Colonic mucosa (tissue), 4 donors: ENCODE data around the gene ITGB8. TPM values are rescaled to one million over a fixed set of nuclear protein-coding genes. Genes with fewer than 3 reads are reported as not detected.
A peak's percentile ranks its signal among the peaks of the same experiment; 100 is the strongest.

ENCODE experiments used
- DNase-seq: peaks from one replicate; pipeline ENCODE4 v3.0.0-alpha.2; 2020
- H3K27ac ChIP-seq: fragments of 200-600 bp; one replicate; pipeline ENCODE4 v1.8.0; 2021
- H3K27me3 ChIP-seq: fragments of 200-600 bp; one replicate; pipeline ENCODE4 v1.8.0; 2021
- H3K36me3 ChIP-seq: fragments of 200-600 bp; one replicate; pipeline ENCODE4 v1.8.0; 2021
- H3K4me1 ChIP-seq: fragments of 200-600 bp; one replicate; pipeline ENCODE4 v1.8.0; 2021; ENCODE audit warnings: mild to moderate bottlenecking
- H3K4me3 ChIP-seq: fragments of 200-600 bp; one replicate; pipeline ENCODE4 v1.8.0; 2021
- H3K9ac ChIP-seq, 2 donors: one replicate each; pipeline ENCODE4 v1.7.0; 2013; ENCODE audit warnings: control low read depth in 2 of 2, low read depth in 2 of 2, low read length in 2 of 2
- H3K9me3 ChIP-seq: fragments of 200-600 bp; one replicate; pipeline ENCODE4 v1.8.0; 2021
- CTCF ChIP-seq: fragments of 200-600 bp; IDR thresholded peaks from one replicate; pipeline ENCODE4 v1.8.0; 2022; ENCODE audit warnings: antibody characterized with exemption, mild to moderate bottlenecking
- intact Hi-C: fragments of 100-400 bp; cut with DNase I; formaldehyde crosslinking; loops from one replicate; pipeline ENCODE4 v1.14.1; 2022
- total RNA-seq, 2 donors: library from RNA; stranded (reverse); fragmentation: NEBNext Ultra II Directional in 1 of 2; extraction: Animal tissue kit (Norgen Biotek cat#: 25700) in 1 of 2; gene quantifications; one replicate each; pipeline ENCODE4 v1.2.1, GENCODE V29; 2021
- donor health status: healthy.
- donor health status: DM: no; HTN: no; CAD: no.
- donor health status: DM: no; HTN: no; CAD: no.

Gene ITGB8
- total RNA-seq, 2 donors from 2014 or later, result 7.3 to 8.1 TPM

- Histone ChIP-seq H3K4me3 (no peak overlapping the region), H3K9me3 (no peaks in the 10 kb centered on the region), H3K27me3 (no peaks in the 10 kb centered on the region), H3K9ac (no peak overlapping the region), H3K4me1 (no peaks in the 10 kb centered on the region), H3K27ac (no peak overlapping the region), H3K36me3 (no peaks in the 10 kb centered on the region)
- DNase-seq, result no peak
- TF ChIP-seq CTCF, result no peak
- intact Hi-C loops, result no loop called here
Measured at GRCh38 chr7:20302891-20303290, 27.8 kb upstream of the ITGB8 start.

- H3K4me3 ChIP-seq, result no peak overlapping the region
- H3K27ac ChIP-seq, result peak overlapping the region; percentile 36
- H3K9me3 ChIP-seq, result no peaks in the 10 kb centered on the region
- H3K36me3 ChIP-seq, result no peaks in the 10 kb centered on the region
- intact Hi-C loops, result no loop called here
- H3K9ac ChIP-seq, result no peak overlapping the region
- H3K27me3 ChIP-seq, result no peaks in the 10 kb centered on the region
- H3K4me1 ChIP-seq, result no peaks in the 10 kb centered on the region
- peak; percentile 71 for DNase-seq
- no peak for TF ChIP-seq CTCF
Measured at GRCh38 chr7:20304366-20304765, 26.3 kb upstream of the ITGB8 start.

GRCh38 chr7:20305726-20306125 lies 25.0 kb upstream of the ITGB8 start:
- H3K9me3 ChIP-seq, result no peaks in the 10 kb centered on the region
- no peak overlapping the region for H3K27ac ChIP-seq
- H3K9ac ChIP-seq, result no peak overlapping the region
- H3K27me3 ChIP-seq, result no peaks in the 10 kb centered on the region
- no peak for TF ChIP-seq CTCF
- intact Hi-C loops, result no loop called here
- no peaks in the 10 kb centered on the region for H3K4me1 ChIP-seq
- H3K36me3 ChIP-seq, result no peaks in the 10 kb centered on the region
- DNase-seq, result no peak
- H3K4me3 ChIP-seq, result no peak overlapping the region

GRCh38 chr7:20306180-20306946 lies 24.3 kb upstream of the ITGB8 start:
- H3K36me3 ChIP-seq, result no peaks in the 10 kb centered on the region
- peaks cover 3% of the 10 kb centered on the region for H3K4me1 ChIP-seq
- intact Hi-C loops, result no loop called here
- no peak overlapping the region for H3K9ac ChIP-seq
- no peak overlapping the region for H3K4me3 ChIP-seq
- H3K27me3 ChIP-seq, result no peaks in the 10 kb centered on the region
- no peaks in the 10 kb centered on the region for H3K9me3 ChIP-seq
- no peak overlapping the region for H3K27ac ChIP-seq
- TF ChIP-seq CTCF, result no peak
- DNase-seq, result no peak

- H3K27ac ChIP-seq, result no peak overlapping the region
- H3K9me3 ChIP-seq, result no peaks in the 10 kb centered on the region
- H3K27me3 ChIP-seq, result no peaks in the 10 kb centered on the region
- no peak for DNase-seq
- H3K4me3 ChIP-seq, result no peak overlapping the region
- peaks cover 3% of the 10 kb centered on the region for H3K4me1 ChIP-seq
- H3K36me3 ChIP-seq, result no peaks in the 10 kb centered on the region
- H3K9ac ChIP-seq, result no peak overlapping the region
- no peak for TF ChIP-seq CTCF
- intact Hi-C loops, result no loop called here
Measured at GRCh38 chr7:20307119-20307518, 23.6 kb upstream of the ITGB8 start.
